GM18868 (cell line): ENCODE measurements around the gene ACTN4.

Experiments
- ATAC-seq: cut with Tn5 transposase; IDR thresholded peaks from one replicate; pipeline ENCODE4 v1.9.1; 2021; ENCODE audit warnings: mild to moderate bottlenecking, moderate library complexity; ENCODE audit not compliant: unreplicated experiment

Gene ACTN4

DNA sequence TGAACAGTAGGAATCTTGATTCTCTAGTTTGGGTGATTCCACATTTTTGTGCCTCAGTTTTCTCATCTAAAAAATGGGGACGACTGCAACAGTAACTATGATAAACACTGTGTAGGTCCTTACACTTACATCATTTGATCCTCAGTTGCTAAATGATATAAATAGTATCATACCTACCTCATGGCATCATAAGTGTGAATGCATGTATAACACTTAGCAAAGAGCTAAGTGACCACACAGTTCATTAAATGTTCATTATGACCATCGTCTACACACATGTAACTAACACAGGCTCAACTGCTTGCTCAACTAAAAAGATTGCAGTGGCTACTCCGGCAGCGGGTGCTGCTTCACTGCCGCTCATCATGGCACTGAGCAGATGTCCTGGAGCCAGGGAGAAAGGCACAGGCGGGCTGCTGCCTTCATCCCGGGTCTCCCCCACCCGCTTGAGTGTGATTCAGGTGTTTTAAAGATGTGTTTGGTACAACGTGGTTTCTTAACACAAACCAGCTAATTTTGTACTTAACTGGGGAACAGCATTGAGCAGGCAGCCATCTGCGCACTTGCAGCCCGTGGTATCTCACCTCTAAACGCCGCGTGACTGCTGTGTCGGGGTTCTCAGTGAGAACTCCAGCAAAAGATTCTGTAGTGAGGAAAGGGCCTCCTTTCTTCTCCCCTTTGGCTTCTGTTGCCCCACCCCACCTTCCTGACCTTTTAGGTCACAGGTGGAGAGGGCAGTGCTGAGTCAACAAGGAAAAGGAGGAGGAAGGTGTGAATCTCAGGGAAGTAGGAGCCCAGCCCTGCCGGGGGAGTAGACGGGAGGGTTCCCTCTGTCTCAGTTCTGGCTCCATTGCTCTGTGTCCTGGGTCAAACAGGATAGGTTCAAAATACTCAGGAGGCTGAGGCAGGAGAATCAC is 11.7 kb upstream of the ACTN4 start:
- no peak for ATAC-seq

- no peak for ATAC-seq
Measured at GRCh38 chr19:38638461-38638860, 9.0 kb upstream of the ACTN4 start.

GRCh38 chr19:38639679-38640078 is 7.8 kb upstream of the ACTN4 start:
- no peak for ATAC-seq

GRCh38 chr19:38640368-38640767 is 7.1 kb upstream of the ACTN4 start:
- no peak for ATAC-seq

DNA sequence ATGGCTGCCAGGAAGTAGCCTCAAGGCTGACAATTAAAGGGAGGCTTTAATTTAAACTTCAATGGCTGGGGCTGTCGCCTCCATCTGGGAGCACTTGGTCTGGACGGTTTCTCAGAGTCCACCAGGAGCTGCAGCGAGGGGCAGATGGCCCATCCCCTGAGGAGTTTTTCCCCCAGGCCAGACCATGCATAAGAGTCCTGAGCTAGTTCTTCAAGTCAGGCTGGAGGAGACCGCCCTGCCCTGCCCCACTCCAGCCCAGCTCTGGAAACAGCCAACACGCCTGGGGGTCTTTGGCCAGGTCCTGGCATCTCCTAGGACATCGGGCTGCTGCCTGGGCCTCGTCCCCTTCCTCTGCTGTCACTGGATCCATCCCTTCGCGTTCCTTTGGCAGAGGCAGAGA is 5.3 kb upstream of the ACTN4 start:
- ATAC-seq, result no peak

DNA sequence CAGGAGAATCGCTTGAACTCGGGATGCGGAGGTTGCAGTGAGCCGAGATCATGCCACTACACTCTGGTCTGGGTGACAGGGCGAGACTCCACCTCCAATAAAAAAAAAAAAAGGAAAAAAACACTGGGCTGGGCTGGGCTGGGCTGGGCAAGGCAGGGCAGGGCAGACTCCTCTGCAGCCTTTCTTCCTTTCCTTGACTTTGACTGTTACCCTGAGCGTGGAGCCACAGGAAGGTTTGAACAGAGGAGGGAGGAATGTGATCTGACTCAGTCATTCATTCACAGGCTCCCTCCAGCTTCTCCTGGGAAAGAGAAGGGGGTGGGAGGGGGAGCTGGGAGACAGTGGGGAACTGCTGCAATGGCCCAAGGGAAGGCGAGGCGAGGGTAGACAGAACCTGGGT is 2.7 kb upstream of the ACTN4 start:
- ATAC-seq, result no peak

GRCh38 chr19:38647966-38648768 is 718 bp downstream of the ACTN4 start:
- ATAC-seq, result no peak

DNA sequence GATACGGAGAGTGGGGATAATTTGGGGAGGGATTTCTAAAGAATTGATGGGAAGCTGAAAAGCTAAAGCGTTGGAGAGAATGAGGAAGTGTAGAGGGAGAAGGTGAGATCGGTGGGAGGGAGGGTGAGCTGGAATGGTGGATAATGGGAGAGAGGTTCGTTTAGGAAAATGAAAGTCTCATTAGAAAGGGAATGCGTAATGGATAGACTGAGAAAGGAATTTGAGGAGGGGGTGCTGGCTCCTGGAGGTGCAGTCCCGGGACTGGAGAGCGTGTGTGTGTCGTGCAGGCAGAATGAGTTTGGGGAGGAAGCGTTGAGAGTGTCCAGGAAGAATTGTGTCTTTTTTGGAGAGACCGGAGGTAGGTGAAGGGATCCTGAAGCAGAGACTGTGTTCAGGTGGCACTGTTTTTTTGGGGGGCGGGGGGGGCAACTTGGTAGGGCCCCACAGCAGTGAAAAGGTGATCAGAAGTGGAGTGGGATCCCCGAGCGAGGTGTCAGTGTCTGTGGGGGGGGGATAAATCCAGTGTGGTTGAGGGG is 1.4 kb downstream of the ACTN4 start:
- ATAC-seq, result no peak

DNA sequence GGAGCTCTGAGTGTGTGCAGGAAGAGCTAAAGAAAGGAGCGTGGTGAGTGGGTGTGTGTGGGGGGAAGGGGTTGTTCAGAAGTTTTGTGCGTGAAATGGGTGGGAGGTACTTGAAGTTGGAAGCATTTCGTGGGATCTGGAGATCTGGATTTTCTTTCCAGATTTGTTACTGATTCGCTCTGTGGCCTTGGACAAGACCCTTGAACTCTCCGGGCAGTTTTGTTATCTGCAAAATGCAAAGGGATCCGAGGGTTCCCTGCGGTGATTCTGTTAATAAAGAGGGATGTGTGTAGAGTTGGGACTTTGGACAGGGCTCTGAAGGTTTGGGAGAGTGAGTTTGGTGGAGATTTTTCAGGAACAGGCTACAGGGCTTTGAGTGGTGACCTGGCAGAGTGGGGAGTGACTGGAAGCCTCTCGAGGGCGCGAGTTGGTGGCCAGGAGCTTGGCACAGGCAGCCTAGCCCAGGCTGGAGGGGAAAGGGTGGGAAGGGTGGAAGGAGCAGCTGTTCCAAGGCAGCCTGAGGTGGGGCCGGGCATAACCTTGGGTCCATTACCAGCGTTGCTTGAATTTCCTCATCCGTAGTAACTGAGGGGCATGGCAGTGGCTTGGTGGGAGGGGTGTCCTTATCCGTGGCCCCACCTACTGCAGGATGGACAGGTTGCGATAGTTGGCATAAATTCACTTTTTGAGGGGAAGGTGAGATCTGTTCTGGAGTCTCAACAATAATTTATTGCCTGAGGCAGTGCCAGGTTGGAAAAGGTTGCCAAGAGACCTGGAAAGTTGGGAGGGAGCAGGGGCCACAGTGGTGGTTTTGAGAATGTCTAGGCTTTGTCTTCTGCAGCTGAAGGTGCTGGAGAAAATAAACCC is 2.1 kb downstream of the ACTN4 start:
- ATAC-seq, result no peak

DNA sequence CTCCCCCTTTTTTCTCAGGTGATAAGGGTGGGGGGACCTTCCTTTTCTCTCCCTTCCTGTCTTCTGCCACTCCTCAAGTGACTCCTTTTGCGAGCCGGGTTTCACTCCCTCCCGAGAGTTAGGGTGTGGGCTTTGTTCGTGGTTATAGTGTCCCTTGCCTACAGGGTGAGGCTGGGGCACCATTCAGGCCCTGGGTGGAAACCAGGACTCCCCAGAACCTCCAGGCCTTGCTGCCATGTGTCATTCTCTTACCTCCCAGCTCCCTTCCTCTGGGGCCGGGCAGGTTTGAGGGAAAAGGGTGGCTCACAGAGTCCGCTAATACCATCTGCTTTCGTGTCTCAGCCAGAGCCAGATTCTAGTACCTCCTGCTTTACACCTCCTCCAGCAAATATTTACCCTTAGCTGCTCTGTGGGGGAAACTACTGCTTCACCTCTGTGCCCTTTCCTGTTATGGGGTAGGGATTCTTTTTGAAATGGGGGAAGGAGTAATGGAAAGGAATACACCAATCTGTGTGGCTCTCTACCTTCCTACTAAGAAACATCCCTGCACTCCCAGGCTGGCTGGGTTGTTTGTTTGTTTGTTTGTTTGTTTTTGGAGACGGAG is 2.8 kb downstream of the ACTN4 start:
- no peak for ATAC-seq

- ATAC-seq, result no peak
Measured at GRCh38 chr19:38650911-38651584, 3.6 kb downstream of the ACTN4 start.

DNA sequence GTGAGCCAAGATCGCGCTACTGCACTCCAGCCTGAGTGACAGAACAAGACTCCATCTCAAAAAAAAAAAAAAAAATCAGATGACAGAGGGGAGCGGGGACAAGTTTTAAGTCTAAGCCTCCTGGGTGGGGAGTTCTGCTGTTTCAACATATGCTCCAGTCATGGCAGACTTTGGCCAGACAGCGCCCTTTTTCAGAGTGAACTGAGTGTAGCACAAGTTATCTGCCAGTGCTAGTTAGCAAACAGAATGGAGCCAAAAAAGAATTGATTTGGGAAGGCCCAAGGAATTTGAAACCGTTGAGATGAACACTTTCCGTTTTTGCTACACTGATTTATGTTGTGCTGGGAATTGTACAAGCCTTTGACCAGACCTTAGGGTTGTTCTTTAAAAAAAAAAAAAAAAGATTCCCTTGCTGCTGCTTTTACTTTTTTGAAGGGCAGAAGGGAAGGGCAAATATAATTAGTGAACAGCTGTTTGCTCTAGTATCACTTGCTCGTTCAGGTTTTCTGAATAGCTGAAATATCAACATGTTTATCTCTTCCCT is 5.7 kb downstream of the ACTN4 start:
- ATAC-seq, result no peak

DNA sequence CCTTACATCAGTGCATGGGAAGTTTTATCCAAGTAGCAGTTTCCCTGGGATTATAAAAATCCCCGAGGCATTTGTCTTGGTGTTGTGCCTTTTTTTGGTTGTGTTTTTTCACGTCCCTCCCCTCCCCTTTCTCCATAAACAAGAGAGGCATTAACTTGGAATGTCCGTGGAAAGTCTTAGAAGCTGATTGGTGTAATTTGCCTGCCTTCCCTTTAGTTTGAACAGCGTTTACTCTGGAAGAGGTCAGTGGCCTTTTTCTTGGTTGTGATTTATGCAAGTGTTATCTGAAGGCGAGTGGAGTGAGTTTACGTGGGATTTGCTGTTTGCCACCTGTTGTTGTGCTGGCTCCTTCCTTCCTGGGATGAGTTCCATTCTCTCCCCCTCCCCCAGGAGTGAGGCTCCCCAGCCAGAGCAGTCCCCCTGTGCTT is 7.2 kb downstream of the ACTN4 start:
- ATAC-seq, result no peak

DNA sequence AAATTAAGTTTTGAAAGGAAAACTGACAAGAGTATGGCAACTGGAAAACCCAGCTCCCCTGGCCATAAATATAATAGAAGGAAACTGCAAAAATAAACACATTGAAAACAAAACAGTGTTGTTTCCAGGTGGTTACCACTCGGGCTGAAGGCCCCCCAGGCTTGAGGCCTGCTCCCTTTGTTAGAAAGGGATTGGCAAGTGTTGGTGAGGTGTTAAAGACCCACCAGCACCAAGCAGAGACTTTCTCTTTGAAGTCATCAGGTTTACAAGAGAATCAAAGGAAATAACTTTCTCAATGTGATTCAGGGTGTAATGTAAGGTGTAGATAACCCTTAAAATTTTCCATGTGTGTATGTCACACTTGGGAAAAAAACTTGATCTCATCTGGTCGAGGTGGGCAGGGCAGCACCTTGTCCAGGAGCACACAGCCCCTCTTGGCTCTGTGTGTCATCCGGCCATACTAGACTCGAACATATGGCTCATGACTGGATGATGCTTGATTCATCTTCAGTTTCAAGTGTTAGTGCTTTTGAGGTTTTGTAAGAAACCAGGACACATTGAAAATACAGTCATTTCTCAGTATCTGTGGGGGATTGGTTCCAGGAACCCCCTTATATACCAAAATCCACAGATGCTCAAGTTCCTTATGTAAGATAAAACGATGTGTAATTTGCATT is 7.8 kb downstream of the ACTN4 start:
- ATAC-seq, result no peak

- ATAC-seq, result no peak
Measured at GRCh38 chr19:38656171-38656981, 8.9 kb downstream of the ACTN4 start.

DNA sequence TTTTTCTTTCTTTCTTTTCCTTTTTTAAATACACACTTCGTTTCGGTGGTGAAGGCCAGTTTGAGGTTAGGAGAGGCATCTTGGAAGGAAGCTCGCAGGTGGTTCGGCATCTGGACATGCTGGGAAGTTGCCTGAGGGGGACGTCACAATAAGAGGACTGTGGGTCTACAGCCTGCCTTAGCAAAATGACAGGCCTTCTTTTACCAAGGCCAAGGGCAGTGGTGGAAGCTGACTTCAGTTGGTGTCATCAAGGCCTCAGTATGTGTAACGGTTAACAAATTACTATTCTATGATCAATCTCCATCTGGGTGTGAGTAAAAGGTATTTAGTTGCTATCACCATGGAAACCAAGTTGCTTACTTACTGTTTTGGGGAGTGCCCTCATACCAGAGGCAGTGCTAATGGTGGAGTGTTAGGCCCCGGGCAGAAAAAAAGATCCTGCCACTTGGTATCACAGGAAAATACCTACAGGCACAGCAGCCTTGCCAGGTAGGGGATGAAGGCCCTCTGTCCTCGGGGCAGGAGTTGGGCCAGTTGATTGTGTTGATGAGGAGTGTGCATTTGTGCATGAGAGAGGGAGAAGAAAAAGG is 10.3 kb downstream of the ACTN4 start:
- ATAC-seq, result no peak

GRCh38 chr19:38658462-38659306 is 11.2 kb downstream of the ACTN4 start:
- no peak for ATAC-seq
